ENCODE results near the gene COL27A1.

Gene COL27A1

DNA sequence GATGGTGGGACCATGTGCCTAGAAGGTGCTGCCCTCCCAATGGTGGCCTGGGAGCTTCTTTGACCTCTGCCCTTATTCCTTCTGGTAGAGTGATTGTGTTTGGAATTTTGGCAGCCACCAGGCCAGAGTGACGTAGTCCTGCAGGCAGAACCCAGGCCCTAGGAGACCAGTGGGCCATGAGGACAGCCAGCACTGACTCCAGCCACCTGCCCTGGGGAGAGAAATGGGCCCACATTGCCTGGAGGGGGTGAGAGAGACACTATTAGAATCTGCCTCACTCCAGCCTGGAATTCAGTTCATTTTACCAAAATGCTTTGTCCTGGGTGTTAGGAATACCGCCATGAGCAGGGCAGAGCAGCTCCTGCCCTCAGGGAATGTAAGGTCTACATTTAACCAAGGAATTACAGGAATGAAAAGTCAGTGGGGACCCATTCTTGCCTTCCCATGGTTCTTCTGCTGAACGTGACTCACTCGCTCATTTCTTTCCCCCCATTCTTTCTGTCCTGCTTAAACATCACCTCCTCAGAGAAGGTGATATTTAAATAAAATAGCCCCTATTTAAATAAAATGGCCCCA, 5.5 kb upstream of the COL27A1 start:
- no peak for DNase-seq

DNA sequence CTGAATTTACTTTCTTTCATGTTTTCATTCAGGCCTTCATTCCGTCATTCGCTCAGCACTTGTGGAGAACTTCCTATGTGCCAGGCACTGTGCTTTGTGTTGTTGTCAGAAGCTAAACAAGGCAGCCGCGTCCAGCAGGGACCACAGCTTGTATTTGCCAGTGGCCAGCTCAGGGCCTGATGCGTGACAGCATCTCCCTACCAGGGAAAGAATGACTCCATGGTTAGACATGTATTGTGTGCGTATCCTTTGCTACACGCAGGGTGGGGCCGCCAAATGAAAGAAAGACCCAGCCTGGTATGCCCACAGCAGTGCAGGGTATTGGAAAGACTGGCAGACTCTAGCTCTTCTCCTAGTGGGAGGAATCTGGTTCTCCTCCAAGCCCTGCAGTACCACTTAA, 4.7 kb upstream of the COL27A1 start:
- DNase-seq, result no peak

DNA sequence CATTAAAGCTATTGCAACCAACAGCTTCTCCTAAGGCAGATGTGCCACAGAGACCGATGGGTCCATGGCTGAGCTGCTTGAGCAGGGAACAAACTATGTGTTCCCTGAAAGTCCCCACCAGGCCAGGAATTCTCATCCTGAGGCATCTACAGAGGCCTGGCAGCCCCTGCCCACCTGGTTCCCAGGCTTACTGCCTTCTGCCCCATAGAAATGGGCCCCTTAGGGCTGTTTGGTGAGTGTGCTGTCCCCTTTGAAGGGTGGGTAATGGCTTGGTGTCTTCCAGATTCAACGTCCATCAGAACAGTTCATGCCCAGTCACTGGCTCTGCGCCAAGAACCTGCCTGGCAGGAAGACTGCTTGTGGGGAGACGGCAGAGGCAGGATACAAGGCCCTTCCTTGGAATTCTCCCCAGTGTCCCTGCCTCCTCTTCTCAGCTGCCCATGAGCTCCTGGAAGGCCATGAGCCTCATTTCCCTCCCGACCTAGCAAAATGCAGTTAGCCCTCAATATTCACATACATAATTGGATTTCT, 3.8 kb upstream of the COL27A1 start:
- DNase-seq, result no peak

DNA sequence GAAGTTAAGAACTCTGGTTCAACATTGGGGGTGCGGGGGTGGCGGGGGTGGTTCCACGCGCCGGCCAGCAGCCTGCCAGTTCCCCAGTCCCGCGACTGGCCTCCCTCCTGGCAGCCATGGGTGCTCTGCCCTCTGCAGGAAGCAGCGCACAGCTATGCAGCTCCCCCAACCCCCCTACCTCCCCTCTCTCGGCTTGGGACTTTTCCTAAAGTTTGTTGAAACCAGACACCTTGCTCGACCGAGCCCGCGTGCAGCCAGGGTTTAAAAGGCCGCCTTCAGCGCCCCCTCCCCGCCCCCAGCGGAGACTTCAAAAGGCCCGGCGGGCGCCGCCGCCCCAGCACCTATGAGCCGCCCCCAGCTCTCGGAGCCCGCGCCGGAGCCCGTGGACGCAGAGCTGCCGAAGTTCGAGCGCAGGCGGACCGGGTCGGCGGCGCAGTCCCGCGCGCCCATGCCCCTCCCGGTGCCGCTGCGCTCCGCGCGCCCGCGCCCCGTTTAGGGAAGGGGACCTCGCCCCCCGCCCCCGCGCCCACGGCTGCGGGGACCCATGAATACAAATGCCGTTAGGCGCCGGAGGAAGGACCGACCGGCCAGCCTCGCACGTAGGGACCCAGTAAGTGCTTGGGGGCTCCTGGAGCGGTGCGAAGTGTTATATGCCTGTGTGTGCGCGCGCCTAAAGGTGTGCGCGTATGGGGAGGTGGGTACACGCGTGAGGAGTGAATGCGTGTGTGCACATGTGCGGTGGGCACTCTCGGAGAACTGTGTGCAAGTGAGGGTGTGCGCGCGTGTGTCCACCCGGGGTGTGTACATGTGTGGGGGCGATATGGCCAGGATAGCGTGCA, 1.4 kb upstream of the COL27A1 start:
- DNase-seq, result peak; percentile 57

DNA sequence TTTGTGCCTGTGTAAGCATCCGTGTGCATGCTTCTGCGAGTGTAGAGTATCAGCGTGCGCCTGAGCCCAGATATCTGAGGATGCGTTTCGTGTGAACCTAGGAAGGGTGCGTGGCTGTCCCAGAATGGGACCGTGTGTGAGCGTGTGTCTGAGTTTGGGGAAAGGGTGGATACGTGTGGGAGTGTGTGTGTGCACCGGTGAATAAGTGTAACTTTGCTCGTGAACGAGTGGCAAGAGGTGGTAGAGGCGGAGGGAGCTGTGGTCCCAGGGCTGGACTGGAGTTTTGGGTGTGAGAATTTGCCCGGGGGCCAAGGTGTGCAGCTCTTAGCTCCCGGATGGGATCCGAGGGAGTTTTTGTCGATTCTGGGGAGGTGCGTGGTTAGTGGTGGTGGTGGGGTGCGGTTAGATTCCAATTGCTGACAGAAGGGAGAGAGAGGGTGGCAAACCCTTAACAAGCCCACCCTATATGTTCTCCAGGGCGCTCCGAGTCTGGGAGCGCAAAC, 686 bp upstream of the COL27A1 start:
- no peak for DNase-seq

DNA sequence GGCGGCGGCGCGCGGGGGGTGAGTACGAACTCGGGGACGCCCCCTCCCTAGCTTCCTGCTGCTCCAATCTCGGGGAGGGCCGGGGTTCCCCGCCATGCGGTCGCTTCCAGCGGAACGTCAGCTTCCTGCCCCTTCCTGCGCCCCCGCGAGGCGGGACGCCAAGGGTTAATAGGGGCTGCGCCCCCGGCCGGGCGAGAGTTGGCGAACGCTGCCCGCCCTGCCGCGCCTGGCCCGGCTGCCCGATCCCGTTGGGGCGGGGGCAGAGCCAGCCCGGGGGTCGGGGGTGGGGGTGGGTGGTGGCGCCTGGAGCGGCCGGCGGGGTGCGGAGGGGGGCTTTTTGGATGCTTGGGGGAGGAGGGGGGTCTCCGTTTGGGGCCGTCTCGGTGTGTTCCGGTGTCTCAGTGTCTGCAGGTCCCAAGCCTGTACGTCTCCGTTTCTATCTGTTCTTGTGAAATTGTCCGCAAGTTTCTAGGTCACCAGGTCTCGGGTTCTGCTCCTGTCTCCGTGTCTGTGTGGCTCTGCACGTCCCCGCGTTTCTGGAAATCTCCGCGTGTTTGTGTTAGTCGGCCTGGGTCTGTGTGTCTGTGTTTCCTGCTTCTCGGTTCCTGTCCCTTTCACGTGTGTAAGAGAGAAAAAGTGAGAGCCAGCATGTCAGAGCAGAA, 789 bp downstream of the COL27A1 start:
- peak; percentile 64 for DNase-seq

DNA sequence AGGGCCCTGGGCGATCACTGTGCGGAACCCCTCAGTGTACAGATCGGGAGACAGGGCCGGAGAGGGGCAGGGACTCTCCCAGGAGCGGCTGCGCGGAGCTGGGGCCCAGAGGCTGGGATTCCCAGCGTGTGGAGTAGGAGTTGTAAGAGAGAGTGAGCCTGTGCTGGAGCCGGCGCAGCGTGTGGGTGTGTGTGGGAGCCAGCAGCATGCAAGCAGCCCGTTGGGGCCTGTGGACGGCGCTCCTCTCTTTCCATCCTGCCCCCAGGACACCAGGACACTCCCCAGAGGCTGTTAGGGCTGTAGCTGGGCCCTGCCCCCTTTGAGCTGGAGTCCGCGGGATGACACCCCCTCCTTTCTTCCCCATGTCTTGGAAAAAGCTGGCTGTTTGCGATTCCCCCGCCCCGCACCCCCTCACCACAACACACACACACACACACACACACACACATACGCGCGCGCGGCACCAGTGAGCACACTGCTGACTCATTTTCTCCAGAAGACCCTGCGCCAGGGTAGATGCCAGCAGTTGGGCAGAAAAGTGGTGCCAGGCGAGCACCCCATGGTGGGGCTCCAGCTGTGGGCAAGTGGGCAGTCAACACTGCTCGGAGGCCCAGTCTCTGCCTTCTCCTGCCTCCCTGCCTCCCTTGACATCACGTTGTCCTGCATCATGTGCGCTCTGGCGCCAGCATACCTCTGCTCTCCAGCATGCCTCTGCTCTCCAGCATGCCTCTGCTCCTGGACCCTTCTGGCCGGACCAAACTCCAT, 1.5 kb downstream of the COL27A1 start:
- peak; percentile 79 for DNase-seq

DNA sequence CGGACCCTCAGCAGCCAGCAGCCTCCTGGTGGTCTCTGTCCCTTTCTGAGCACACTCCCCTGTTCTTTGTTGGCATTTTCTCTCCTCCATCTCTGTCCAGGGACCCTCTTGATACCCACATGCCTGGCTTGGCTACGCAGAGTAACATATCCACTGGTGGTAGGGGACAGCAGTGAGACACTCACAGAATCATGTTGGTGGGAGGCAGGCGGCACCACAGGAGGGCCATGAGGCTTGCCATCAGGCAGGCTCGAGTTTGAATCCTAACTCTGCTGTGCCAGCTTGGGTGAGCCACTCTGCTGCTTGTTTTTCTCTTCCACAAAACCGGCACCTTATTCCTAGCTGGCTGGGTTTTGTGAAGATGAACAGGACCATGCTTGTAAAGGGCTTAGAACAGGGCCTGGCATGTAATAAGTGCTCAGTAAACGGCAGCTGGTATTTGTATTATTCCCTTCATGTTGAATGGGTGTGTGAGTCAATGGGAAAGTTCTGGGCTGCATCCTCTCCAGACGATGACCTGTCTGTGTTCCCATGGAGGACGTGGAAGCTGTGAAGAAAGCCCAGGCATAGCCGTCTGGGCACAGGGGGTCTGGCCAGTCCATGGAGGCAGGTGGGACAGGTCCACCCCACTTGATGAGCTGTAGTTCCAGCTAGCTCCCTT, 2.3 kb downstream of the COL27A1 start:
- DNase-seq, result no peak

DNA sequence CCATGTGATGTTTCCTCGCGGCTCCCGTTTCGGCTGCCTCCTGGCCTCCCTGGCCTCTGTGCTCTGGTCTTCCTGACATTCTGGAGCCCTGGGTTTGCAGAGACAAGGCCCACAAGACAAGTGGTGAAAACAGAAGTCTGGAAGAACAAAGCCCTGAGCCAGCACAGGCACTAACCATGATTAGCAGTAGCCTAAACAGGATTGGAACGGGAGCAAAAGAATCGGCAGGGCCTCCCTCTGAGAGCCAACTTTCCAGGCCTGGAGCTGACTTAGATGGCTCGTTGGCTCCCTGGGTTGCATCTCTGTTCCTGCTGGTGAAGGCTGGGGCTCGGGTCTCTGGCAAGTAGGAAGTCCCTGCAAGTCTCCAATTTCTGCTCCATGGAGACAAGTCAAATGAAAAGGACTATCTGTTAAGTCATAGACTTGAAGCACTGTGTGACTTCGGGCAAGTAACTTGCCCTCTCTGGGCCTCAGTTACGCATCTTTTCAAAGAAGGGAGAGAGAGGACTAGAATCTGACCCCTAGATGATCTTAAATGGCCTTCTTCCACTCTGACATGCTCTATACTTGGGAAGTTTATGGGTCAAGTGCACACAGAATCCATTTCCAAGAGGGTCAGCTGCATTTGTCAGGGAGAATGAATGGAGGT, 3.3 kb downstream of the COL27A1 start:
- DNase-seq, result no peak

DNA sequence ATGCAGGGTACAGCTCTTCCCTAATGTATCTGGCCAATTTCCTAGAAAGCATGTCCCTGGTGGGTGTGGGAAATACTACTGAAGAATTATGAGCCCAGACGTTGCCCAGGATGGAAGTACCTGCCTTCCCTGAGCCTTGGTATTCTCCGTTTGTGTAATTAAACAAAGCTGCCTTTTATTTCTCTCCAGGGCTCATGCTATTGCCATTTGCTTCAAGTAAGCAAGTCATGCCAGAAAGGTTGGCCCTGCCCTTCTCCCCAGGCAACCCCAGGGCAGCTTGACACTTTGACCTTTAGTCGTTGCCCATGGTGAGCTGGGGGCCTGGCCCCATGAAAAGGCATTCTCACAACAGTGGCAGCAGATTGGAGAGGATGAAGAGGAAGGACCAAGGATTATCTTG, 4.4 kb downstream of the COL27A1 start:
- DNase-seq, result no peak

DNA sequence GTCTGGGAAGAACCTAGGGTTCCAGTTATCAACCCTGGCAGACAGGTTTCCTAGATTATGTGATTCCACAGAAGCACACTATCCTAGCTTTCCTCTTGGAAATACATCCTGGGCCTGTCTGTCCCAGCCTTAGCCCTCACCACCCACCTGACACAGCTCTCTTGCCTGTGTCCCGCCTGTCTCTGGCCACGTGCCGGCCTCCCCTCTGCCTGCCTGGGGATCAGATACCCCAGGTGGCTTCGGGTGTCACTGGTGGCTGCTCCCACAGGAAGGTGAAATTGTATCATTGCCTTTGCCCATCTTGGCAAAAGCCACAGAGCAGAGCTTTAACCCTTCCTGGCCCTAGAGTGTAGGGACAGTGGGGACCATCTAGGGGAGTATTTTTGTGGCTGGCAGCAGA, 6.2 kb downstream of the COL27A1 start:
- DNase-seq, result no peak

DNA sequence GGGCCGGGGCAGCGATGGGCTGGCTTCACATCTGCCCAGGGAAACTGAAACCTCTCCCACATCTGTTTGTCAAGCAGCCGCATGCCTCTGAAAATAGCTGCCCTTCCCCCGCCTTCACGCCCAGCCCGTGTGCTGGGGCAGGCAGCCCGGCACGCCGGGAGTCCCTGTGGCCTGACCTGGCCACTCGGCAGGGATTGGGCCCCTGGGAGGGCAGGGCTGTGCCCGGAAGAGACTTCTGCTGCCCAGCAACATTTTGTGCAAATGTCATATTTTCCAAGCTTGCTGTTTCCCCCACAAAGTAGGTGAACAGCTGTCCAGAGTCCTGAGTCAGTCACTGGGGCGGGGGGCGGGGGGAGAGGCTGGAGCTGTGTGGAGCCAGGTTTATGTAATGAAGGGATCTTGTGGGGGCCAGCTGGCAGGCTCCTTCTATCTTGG, 8.2 kb downstream of the COL27A1 start:
- peak; percentile 82 for DNase-seq

DNA sequence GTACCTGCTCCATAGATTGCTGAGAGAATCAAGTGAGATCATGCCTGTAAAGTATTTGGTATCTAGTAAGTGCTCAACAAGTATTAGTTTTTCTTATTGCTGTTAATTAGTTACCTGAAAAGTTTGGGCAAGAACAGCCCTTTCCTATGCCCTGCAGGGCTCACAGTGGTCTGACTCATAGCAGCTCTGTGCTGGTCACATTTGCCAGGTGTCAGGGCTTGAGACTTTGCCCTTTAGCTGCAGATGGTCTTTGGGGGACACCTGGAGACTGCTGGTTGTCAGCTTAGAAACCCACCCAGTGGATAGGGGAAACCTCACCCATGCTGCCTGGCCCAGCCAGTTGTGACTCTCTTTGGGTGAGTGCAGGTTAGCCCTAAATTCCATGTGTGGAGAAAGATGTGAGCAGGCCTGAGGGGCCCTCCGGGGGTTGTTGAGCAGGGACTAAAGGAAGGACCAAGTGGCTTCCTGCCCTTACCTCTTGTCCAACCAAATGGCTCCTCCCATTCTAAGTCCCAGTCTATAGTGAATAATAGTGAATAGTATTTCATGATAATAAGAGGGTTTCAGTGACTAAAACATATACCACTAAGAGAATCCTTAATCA, 9.0 kb downstream of the COL27A1 start:
- DNase-seq, result no peak

DNA sequence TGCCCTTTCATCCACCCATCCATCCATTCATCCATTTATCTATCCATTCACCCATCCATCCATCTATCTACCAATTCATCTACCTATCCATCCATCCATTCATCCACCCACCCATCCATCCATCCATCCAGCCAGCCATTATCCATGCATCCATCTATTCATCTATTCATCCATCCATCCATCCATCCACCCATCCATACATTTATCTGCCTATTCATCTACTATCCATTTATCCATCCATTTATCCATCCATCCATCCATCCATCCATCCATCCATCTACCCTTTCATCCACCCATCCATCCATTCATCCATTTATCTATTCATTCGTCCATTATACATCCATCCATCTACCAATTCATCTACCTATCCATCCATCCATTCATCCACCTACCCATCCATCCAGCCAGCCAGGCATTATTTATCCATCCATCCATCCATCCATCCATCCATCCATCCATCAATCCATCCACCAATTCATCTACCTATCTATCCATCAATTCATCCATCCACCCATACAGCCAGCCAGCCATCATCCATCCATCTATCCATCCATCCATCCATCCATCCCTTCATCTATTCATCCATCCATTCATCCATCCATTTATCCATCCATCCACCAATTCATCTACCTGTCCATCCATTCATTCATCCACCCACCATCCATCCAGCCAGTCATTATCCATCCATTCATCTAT, 10.2 kb downstream of the COL27A1 start:
- DNase-seq, result no peak

DNA sequence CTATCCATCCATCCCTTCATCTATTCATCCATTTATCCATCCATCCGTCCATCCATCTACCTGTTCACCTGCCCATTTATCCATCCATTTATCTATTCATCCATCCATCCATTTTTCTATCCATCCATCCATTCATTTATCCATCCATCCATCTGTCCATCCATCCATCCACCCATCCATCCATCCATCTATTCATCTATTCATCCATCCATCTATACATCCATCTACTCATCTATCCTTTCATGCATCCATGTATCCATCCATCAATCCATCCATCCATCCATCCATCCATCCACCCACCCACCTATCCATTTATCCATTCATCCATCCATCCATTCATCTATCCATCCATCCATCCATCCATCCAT, 10.8 kb downstream of the COL27A1 start:
- no peak for DNase-seq

DNA sequence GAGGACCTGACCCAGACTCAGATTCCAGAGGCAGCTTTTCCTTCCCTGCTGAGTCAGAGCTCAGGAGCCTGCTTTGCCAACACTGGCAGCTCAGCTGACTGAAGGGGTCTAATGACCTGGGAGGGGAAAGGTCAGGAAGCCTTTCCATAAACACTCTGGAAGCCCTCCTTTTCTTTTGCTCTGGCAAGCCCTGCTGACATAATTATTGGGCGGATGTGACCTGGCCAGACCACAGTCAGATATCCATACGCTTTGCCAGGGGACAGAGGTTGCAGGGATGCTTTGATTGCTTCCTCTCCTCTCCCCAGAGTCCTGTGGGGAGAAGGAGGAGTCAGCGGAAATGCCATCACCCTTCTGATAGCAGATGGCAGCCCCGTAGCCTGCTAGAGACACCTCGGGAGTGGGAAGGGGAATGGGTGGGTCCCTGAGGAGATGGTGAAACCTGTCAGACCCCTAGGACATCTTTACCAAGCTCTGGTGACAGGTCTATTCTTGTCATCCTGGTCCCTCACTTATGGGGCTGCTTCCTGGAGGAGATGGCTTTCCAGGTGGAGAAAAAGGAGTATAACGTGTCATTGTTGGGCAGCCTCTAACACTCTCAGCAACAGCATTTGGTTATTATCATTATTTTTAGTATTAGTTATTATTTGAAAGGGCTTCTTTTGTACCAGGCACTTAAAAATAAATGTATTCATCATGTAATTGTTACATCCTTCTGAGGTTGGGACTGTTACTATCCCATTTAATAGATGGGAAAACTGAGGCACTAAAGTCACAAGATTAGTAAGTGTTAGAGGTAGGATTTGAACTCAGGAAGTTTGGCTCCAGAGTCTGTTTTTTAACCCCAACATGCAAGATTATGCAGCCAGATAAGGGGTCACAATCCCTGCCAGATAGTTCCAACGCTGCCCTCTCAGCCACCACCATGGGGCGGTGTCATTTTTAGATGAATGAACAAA, 11.6 kb downstream of the COL27A1 start:
- DNase-seq, result no peak

DNA sequence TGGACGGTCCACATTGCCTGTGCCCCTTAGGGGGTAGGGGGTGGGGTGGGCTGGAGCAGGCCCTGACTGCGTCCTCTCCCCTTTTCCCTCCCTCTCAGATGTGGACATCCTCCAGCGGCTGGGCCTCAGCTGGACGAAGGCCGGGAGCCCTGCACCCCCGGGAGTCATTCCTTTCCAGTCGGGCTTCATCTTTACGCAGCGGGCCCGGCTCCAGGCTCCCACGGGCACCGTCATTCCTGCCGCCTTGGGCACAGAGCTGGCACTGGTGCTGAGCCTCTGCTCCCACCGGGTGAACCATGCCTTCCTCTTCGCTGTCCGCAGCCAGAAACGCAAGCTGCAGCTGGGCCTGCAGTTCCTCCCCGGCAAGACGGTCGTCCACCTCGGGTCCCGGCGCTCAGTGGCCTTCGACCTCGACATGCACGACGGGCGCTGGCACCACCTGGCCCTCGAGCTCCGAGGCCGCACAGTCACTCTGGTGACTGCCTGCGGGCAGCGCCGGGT, 12.3 kb downstream of the COL27A1 start:
- DNase-seq, result no peak

DNA sequence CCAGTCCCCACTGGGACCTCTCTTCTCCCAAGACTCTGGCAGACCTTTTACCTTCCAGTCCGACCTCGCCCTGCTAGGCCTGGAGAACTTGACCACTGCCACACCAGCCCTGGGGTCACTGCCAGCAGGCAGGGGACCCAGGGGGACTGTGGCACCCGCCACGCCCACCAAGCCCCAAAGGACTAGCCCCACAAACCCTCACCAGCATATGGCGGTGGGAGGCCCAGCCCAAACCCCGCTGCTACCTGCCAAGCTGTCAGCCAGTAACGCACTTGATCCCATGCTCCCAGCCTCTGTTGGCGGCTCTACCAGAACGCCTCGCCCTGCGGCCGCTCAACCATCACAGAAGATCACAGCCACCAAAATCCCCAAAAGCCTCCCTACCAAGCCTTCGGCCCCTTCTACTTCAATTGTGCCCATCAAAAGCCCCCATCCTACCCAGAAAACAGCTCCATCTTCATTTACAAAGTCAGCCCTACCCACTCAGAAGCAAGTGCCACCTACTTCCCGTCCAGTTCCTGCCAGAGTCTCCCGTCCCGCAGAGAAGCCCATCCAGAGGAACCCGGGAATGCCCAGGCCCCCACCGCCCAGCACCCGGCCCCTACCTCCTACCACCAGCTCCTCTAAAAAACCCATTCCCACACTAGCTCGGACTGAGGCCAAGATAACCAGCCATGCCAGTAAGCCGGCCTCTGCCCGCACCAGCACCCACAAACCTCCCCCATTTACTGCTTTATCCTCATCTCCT, 13.1 kb downstream of the COL27A1 start:
- DNase-seq, result no peak

Measured in right forelimb (tissue), 1 donor.